Measurements from ENCODE around the gene TSC2.
"Not testable (repeated sequence)": the region's sequence is repeated elsewhere in the genome, so short reads cannot be mapped to it uniquely, and the experiment has no call there.

The TSC2 gene

GRCh38 chr16:2031081-2031577 lies 16.7 kb upstream of the TSC2 start:
- DNase-seq, result no peak

GRCh38 chr16:2032285-2033056 lies 15.3 kb upstream of the TSC2 start:
- no peak for DNase-seq

- no peak for DNase-seq
These were observed 14.5 kb upstream of the TSC2 start for GRCh38 chr16:2033057-2033908.

GRCh38 chr16:2033909-2034695 lies 13.7 kb upstream of the TSC2 start:
- not testable (repeated sequence) for DNase-seq

- DNase-seq, result no peak
These were observed 12.9 kb upstream of the TSC2 start for GRCh38 chr16:2034696-2035430.

- DNase-seq, result no peak
These were observed 12.2 kb upstream of the TSC2 start for GRCh38 chr16:2035431-2036199.

GRCh38 chr16:2036200-2036966 lies 11.4 kb upstream of the TSC2 start:
- DNase-seq, result no peak

- no peak for DNase-seq
These were observed 10.7 kb upstream of the TSC2 start for GRCh38 chr16:2037115-2037514.

- no peak for DNase-seq
These were observed 10.0 kb upstream of the TSC2 start for GRCh38 chr16:2037647-2038381.

- DNase-seq, result no peak
These were observed 9.2 kb upstream of the TSC2 start for GRCh38 chr16:2038382-2039231.

GRCh38 chr16:2039274-2040031 lies 8.3 kb upstream of the TSC2 start:
- DNase-seq, result no peak

GRCh38 chr16:2040041-2040786 lies 7.6 kb upstream of the TSC2 start:
- DNase-seq, result no peak

GRCh38 chr16:2040787-2041522 lies 6.8 kb upstream of the TSC2 start:
- no peak for DNase-seq

GRCh38 chr16:2042171-2042985 lies 5.4 kb upstream of the TSC2 start:
- no peak for DNase-seq

- no peak for DNase-seq
These were observed 4.7 kb upstream of the TSC2 start for GRCh38 chr16:2042986-2043666.

Measured in activated CD8-positive, alpha-beta memory T cell treated with anti-CD3 and anti-CD28 coated beads for 24 hours (primary cell).